OCI-LY7 (cell line): ENCODE results near the gene ATP2A1.

Experiments used
- EZH2phosphoT487 ChIP-seq: fragments of 200-600 bp; sonication (generic); IDR thresholded peaks from 2 replicates; pipeline ENCODE4 v1.6.1; 2018; ENCODE audit warnings: low read depth, borderline replicate concordance, mild to moderate bottlenecking, mixed run types, antibody characterized with exemption, low read length, moderate library complexity, mixed read lengths
- TF ChIP-seq, protein P1 (sequence below): fragments of 200-600 bp; sonication (generic); conservative IDR thresholded peaks from 2 replicates; pipeline ENCODE4 v1.5.1; 2014; ENCODE audit warnings: mild to moderate bottlenecking, antibody characterized with exemption, low read length, moderate library complexity, mixed read lengths

DNA sequence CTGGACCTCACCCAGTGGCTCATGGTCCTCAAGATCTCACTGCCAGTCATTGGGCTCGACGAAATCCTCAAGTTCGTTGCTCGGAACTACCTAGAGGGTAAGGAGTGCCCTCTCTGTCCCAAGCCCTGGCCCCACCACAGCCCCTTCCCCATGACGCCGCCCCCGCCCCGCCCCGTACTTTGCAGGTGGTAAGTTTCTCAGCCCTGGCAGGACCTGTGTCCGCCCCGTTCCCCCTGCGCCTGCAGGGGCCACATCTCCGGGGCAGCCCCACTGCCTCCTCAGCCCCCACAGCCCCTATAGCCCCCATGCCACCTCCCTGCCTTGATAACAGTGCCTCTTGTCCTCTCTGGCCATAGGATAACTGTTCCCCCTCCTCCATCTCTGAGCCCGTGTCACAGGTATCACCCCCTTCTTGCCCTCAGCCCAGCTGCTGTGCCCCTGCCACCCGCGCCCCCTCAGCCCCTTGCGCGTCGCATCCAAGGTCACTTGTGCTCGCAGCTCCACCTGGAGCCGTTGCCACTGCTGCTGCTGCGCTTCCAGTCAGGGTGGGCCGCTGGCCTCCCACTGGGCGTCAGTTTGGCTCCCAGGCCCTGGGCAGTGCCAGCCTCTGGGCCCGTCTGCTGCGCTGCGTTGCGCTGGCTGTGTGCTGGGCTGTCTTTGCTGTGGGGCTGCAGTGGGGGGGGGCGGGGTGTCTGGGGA is 25.2 kb downstream of the ATP2A1 start:
- TF ChIP-seq, protein P1, sequence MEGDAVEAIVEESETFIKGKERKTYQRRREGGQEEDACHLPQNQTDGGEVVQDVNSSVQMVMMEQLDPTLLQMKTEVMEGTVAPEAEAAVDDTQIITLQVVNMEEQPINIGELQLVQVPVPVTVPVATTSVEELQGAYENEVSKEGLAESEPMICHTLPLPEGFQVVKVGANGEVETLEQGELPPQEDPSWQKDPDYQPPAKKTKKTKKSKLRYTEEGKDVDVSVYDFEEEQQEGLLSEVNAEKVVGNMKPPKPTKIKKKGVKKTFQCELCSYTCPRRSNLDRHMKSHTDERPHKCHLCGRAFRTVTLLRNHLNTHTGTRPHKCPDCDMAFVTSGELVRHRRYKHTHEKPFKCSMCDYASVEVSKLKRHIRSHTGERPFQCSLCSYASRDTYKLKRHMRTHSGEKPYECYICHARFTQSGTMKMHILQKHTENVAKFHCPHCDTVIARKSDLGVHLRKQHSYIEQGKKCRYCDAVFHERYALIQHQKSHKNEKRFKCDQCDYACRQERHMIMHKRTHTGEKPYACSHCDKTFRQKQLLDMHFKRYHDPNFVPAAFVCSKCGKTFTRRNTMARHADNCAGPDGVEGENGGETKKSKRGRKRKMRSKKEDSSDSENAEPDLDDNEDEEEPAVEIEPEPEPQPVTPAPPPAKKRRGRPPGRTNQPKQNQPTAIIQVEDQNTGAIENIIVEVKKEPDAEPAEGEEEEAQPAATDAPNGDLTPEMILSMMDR: no peak
- TF ChIP-seq EZH2phosphoT487: no peak
